ENCODE measurements around the gene GRIK2.
"Not testable (repeated sequence)": the region's sequence is repeated elsewhere in the genome, so short reads cannot be mapped to it uniquely, and the experiment has no call there.

GRIK2 gene
- 0 reads per million in 2 experiments for total RNA-seq

DNA sequence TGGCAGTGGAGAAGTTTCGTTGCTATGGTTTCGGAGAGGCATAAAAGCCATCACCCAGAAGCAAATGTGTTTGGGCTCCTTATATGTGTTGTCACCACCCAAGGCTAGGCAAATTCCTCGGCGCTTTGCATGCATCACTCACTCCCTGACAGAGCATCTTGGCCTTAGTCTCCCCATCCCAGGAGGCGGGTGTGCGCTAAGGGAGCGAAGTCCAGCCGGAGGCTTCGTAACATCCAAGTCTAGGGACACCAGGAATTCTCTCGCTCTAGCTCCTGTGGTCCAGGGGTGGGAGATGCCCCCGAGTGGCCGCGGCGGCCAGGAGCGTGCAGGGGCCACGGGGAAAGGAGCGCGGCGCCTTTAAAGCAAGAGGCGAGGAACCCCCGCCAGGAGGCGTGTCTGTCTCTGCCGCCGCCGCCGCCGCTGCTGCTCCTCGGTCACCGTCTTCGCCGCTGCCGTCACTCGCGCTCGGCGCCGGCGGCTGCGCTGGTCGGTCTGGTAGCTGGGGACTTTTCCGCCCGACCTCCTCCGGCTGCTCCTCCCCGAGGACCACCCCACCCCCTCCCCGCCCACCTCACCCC, at the start of gene GRIK2:
Gene GRIK2, plus strand, starts transcription at position 458 of the 578 bp plus-strand sequence.
- DNase-seq (ENCODE audit: low read depth), result no peak

DNA sequence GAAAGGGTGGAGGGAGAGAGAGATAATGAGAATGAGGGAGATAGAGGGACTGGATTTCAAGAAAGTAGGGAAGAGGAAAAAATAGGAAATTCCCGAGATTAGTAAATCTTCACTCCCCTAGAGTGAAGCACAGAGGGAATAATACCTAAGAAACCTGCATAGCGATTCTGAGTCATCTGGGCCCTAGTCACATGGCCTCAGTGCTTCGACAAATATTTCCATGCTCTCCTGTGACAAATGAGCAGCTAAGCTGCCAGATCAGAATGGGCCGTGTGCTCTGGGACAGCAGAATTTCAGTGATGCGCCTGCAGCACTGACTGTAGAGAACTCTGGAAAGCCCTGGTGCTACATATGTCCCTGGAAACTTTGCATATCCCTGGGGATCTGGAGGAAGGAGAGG, 48.6 kb upstream of the GRIK2 start:
- DNase-seq (ENCODE audit: low read depth), result no peak

DNA sequence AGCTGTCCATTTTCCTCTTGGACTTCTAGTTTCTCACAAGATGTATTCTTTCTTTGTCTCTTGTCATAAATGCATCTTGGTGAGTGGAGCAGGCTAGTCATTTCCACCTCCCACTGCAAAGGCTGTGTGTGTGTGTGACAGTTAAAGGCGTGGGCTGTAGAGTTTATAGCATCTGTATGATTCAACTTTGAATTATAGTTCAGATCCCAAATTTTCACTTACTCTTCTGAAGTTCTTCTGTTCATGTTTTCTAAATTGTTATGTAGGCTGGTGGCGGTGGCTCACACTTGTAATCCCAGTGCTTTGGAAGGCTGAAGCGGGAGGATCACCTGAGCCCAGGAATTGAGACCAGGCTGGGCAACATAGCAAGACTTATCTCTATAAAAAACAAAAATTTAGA, 44.7 kb upstream of the GRIK2 start:
- DNase-seq (ENCODE audit: low read depth), result no peak

DNA sequence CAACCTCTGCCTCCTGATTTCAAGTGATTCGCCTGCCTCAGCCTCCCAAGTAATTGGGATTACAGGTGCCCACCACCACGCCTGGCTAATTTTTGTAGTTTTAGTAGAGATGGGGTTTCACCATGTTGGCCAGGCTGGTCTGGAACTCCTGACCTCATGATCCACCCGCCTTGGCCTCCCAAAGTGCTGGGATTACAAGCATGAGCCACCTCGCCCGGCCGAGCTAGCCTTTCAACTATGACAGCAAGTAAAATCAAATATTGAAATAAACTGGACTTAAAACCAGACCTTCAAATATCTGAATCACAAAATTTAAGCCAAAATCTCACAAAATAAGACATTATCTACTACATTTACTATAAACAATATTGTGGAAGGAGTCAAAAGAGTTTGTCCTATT, 42.9 kb upstream of the GRIK2 start:
- not testable (repeated sequence) for DNase-seq (ENCODE audit: low read depth)

DNA sequence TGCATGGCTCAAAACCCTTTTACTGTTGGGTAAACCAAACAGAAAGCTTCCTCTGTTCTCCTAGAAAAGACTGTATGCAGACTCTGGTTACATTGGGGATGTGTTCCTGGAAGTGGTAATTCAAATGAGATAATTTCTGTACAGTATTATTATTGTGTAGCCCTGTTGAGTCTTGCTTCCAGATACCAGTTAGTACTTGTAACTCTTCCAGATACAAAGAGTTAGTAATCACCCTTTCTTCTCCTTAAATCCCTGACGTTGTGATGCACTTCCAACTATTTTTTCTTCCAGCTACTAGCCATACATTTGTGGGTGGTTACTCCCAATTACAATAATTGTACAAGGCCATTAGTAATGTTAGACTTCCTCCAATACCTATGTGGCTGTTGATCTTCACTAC, 42.3 kb upstream of the GRIK2 start:
- DNase-seq (ENCODE audit: low read depth), result no peak

DNA sequence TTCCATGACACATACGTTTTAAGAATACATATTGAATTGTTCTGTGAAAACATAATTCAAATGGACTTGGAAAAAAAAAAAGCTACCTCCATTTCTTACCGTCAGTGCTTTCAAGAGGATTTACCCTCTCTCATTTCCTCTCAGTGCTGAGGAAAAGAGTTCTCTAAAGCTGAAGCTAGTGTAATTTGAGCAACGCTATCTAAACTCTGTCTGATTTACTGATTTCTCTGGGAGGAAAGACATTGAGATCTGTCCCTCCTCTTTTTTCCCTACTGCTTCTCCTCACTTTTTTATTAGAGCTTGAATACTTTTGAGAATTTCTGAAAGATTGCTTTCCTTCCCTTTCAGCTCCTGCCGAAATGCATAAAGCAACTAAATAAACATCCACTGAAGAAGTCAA, 41.2 kb upstream of the GRIK2 start:
- no peak for DNase-seq (ENCODE audit: low read depth)

DNA sequence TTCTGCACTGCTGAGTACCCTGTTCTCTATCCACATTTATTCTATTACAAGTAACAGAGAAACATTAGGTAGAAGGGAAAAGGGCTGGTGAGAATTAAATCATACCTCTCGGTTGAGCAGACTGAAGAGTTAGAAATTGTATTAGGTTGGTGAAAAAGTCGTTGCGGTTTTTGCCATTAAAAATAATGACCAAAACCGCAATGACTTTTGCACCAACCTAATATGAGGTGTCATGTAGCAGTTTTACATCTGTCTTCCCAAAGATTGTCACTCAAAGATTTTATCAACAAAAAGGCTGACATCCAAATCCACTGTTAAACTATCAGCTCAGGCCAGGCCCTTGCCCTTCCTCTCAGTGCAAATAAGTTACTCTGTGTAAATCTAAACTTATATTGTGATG, 28.3 kb upstream of the GRIK2 start:
- DNase-seq (ENCODE audit: low read depth), result no peak

DNA sequence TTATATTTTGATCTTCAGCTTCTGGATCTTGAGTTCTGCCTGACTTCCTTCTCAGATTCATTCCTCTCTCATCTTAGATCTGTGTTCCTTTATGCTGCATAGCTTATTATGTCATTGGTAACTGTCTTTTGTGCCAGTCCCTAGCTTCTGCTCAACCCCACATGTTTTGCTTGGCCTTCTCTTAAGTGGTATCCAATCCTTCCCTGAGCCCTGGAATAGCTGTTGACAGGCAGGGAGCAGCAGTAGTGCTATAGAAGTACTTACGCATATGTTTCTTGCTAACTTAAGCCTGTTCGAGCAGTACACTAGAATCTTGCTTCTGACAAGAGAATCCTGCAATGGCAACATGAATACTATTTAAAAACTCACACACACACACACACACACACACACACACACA, 13.6 kb upstream of the GRIK2 start:
- no peak for DNase-seq (ENCODE audit: low read depth)

DNA sequence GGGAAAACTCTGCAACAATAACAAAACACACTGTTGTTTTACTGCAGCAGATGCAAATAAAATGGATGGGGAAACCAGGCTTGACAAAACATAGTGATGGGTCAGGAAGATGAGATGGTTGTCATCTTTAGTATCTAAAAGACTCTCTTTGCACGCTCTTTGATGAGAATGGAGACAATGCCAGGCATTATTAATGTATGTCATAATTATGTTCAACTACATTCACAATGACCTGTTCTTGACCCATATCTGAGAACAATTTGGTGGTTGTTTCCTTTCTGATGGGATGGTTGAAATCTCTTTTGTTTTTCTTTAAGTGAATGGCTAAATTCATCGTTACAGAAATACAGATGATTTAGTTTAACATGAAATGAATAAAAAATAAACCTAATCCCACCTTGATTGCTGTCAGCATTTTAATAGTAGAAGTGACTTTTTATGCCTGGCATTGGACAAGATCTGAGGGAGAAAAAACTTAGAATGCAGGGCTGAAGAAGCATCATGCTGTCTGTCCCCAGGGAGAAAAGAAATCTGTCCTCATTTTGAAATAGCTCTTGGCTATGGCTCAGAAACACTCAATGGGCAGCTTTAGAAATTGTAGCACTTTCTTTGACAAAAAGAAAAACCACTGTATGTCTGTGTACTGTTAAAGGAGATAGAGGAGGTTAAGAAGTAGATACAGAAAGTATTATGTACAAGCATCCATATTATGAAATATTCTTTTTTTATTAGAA, 12.4 kb upstream of the GRIK2 start:
- no peak for DNase-seq (ENCODE audit: low read depth)

DNA sequence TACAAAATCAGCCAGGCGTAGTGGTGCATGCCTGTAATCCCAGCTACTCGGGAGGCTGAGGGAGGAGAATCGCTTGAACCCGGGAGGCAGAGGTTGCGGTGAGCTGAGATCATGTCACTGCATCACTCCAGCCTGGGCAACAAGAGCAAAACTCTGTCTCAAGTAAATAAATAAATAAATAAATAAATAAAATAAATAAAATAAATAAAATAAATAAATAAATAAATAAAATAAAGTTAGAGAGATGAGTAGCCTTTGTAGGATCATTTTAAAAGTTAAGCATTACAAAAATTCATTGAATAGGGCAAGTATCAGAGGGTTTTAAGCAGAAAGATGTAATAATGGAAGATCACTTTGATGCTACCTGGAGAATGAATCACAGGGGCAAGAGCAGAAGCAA, 9.8 kb upstream of the GRIK2 start:
- DNase-seq (ENCODE audit: low read depth), result not testable (repeated sequence)

DNA sequence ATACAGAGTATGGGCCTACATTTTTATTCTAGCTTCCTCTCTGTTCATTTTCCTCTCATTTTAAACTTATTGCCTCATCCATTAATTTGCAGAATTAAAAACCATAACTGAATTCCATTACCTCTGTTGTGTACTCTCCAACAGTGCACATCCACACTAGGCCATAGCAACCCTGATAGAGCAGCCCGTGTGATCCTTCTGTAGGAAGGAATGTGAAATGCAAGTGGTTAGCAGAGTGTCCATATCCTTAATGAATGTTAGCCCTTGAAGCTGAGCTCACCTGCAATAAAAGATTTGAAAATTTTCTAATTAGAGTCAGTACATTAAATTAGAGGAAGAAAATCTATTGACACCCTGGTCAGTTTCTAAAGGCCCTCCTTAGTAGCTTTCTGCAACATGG, 6.5 kb upstream of the GRIK2 start:
- DNase-seq (ENCODE audit: low read depth), result no peak

DNA sequence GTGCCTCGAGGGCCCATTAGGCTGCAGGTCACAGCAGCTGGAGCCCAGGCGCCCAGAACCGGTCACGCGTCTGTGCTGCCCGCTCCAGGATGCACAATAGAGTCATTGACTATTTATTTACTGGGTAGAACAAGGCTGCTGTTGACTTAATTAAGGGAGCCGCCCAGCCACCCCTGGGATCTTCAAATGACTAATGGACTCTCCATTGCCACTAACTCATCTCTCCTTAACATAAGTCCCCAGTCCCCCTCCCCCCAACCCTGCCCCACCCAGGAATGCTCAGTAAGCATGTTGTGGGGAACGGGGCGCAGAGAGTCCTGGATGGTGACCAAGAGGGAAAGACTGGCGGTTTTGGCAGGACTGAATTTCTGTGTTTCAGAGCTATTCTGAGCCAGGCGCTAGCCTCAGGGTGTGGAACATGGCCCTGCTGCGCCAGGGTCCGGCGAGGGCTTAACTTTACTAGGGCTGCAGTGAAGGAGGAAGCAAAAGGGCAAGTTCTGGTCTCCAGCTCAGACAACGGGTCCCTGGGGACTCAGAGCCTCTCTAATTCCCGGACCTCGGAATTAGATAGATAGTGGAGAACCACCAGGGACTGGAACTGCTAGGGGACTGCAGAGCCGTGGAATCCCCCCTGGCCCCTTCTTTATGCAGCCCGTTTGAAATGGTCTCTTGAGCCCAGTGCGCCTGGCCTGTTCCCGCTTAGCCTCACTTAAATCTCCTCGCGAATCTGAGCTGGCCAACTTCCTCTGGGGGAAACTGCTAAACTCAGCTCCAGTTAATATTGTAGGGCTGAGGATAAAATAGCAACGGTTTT, 1.5 kb upstream of the GRIK2 start:
- DNase-seq (ENCODE audit: low read depth), result no peak

DNA sequence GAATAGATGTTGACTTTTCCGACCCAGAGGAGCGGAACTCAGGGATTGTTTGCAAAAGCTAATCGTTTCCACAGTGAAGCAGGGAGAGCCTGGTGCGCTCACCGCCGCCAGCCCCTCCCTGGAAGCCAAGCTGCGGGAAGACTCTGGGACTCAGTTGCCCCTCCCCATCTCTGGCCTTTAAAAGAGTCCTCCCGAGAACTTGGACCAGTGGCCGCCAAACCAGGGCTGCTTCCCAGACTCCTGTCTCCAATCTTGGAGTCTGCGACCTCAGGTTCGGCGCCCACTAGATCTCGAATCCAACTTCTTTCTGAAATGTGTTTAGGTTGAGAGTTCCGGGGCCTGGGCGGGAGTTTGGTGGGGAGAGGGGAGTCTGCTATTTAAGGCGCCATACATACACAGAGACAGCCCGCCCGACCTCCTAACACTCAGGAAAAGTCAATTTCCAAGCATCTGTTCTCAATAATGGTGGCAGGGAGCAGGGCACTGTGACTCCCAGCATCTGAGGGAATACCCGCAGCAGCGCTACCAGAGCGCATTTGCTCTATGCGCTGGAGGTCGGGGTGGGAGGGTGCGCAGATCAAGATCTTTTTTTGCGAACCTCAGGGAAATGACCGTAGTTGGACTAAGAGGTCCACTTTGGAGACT, 800 bp upstream of the GRIK2 start:
- DNase-seq (ENCODE audit: low read depth), result no peak

DNA sequence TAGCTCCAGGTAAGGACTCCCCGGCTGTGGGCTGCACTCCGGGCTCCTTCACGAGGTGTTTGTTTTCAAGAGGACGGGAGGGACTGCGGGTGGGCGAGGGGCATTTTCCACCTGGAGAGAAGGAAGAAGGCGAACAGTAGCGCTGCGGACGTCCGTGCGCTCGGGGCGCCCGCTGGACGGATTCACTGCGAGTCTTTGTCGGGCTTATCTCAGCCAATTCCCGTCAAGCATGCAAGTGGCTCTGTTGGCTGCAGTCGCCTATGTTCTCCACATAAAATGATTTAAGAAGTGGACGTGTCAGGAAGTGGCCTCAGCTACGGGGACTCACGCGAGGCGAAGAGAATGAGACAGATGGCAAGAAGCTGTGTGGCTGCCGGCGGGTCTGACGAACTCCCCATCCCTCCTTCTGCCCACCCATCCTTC, 332 bp downstream of the GRIK2 start:
- DNase-seq (ENCODE audit: low read depth), result no peak

DNA sequence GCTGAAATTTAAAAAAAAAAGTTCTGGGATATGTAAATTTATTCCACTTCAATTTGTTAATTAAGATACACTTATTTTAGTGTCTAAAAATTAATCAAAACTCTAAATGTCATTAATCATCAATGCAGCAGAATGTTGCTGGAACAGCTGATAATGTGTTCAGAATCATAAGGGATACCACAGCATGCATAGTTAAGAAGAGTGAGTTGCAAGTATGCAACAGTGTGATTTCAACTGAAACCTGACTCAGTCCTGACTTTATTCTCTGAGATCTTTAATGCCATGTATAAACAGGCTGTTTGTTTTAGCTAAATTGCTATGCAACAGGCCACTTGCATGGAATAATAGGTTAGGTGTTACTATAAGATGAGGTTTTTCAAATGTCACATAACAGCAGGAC, 1.4 kb downstream of the GRIK2 start:
- no peak for DNase-seq (ENCODE audit: low read depth)

DNA sequence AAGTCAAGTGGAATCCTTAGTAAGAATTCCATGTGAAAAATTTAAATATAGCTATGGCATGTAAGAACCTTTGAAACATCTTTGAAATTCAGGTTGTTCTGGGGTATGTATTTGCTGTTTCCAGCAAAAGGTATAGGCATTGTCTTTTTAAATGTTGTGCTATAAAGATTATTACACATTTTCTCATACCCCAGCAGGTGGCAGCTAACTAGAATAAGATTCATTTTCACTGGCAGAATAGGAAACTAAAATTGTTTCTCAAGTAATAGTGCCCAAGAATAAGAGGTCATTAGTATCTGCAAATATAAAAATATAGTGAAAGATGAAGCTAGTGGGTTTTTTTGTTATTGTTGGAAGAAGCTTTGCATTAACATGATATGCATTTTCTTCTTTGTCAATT, 1.8 kb downstream of the GRIK2 start:
- DNase-seq (ENCODE audit: low read depth), result no peak

DNA sequence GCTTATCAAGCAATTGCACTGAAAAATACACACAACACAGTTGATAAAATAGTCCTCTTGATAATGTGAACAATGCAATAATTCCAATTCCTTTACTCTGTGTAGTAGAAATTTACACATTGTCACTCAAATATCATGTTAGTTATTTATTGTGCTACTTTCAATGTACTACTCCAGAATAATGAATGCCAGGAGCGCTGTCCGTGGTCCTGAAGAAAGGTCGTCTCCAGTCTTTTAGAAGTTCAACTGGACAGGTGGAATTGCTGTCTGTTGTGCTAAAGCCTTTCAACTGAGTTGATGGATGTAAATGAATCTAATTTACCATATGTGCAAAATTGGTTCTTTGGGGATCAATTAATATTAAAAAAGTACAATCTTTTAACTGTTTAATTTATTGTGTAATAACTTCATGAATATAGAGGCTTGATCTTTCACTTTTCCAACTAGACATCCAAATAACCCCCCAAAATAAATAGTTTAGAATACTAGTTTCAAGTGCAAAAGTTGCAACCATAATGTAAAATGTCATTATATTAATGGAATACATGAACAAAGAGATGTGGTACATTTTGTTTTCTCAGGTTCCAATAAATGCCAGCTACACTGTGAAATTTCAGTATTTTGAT, 3.2 kb downstream of the GRIK2 start:
- DNase-seq (ENCODE audit: low read depth), result no peak

DNA sequence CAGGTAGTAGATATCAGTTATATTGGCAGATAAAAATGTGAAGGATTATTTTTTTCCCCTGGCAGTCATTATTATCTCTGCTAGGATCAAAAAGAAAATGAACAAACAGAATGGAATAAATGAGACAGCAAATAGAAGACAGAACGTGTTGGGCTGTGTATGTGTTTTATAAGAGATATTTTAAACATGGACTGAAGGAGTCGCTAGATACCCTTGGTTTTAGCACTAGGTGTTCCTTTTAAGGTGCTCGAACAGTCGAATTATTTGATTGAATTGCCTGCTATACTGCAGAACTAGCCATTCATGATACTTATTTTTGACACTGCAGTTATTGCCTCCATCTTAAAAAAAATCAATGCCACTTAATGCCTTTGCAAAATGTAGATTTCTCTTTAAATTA, 3.7 kb downstream of the GRIK2 start:
- DNase-seq (ENCODE audit: low read depth), result no peak

DNA sequence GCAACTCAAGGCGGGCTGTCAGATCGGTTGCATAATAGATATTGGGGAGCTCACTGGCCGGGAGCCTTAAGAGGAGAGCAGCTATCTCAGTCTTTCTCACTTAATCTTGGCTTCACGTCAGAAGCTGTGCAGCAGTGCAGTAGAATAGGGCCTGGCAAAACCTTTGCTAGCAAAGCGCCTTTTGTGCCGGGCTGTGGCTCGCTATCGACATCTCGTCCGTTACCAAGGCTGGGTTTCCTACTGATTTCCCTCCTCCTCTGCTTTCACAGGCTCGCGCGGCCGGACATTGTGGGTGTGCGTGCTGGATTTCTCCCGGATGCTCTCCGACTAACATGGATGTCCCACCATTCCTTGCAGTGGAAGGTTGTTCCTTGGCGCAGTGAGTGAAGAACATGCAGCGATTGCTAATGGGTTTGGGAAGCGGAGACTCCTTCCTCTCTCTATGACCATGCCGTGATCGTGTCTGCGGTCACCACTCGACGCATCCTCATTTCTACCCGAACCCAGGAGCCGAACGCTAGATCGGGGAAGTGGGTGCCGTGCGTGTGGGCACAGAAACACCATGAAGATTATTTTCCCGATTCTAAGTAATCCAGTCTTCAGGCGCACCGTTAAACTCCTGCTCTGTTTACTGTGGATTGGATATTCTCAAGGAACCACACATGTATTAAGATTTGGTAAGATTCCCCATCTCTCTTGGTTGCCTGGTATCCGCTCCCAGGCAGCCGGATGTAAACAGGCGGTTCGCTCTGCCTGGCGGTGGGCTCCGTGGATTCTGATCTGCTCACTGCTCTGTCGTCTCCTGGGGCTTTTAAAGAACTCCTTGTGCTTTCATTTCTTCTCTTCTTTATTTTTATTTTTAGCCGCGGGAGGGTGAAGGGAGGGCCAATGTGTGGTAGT, 5.5 kb downstream of the GRIK2 start:
- no peak for DNase-seq (ENCODE audit: low read depth)

DNA sequence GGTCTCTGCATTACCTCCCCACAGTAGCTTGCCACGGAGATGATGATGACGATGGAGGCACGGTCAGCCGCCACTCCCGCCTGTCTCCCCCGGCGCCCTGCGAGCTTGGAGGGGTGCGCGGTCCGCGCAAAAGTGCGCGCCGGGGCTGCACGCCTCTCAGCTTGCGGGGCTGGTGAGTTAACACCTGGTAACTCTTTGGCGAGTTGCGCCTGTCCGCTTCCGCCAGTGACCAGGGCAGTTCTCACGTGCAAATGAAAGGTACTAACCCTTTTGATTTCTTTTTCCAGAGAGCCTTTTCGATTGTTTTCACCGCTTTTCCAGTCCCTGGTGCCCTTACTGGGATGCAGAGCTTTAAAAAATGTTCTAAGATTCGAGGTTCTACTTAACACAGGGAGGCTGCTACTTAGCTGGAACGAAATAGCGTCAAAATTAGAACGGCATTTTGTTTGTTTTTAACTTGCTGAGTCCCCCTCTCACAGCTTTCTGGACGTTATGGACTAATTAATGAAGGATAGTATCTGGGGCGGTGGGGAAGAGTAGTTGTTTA, 6.2 kb downstream of the GRIK2 start:
- no peak for DNase-seq (ENCODE audit: low read depth)
